Measurements from ENCODE around the gene COQ7. TPM values are rescaled to one million over a fixed set of nuclear protein-coding genes. Genes with fewer than 3 reads are reported as not detected.

COQ7 gene
- total RNA-seq: 36.2 and 50.6 TPM in 2 replicates
- 28.5 and 38.5 TPM in 2 replicates for polyA plus RNA-seq

GRCh38 chr16:19067349-19068236 lies at the start of gene COQ7:
TSS of gene COQ7 (plus strand) at chr16:19067614. CDS start at chr16:19067665, 51 bp downstream.
- TF ChIP-seq CTCF (IDR thresholded peaks at IDR 0.05; ENCODE audit: low read depth, low read length): no peak
- peaks cover 7% of the 10 kb centered on the region for H3K4me1 ChIP-seq (ENCODE audit: low read depth)
- DNase-seq (ENCODE audit: low read depth in 1 of 2, low spot score in 1 of 2): peak; percentile 99 to 100
- H3K27me3 ChIP-seq: no peaks in the 10 kb centered on the region
- H3K36me3 ChIP-seq: no peaks in the 10 kb centered on the region
- peak within 1 kb of the TSS; percentile 65 for H3K4me3 ChIP-seq
- H3K9me3 ChIP-seq (ENCODE audit: low read depth): no peaks in the 10 kb centered on the region
- peak within 1 kb of the TSS; percentile 100 for H3K27ac ChIP-seq

- no peaks in the 10 kb centered on the region for H3K27me3 ChIP-seq
- no peak for TF ChIP-seq CTCF (IDR thresholded peaks at IDR 0.05; ENCODE audit: low read depth, low read length)
- H3K36me3 ChIP-seq: no peaks in the 10 kb centered on the region
- H3K9me3 ChIP-seq (ENCODE audit: low read depth): no peaks in the 10 kb centered on the region
- H3K27ac ChIP-seq: no peak overlapping the region
- DNase-seq (ENCODE audit: low read depth in 1 of 2, low spot score in 1 of 2): no peak
- H3K4me3 ChIP-seq: no peak overlapping the region
- H3K4me1 ChIP-seq (ENCODE audit: low read depth): no peaks in the 10 kb centered on the region
Observed at GRCh38 chr16:19020689-19021088, 46.7 kb upstream of the COQ7 start.

- TF ChIP-seq CTCF (IDR thresholded peaks at IDR 0.05; ENCODE audit: low read depth, low read length): no peak
- Histone ChIP-seq H3K4me3 (no peak overlapping the region), H3K9me3 (ENCODE audit: low read depth) (no peaks in the 10 kb centered on the region), H3K27ac (no peak overlapping the region), H3K4me1 (ENCODE audit: low read depth) (no peaks in the 10 kb centered on the region), H3K27me3 (no peaks in the 10 kb centered on the region), H3K36me3 (no peaks in the 10 kb centered on the region)
- no peak for DNase-seq (ENCODE audit: low read depth in 1 of 2, low spot score in 1 of 2)
Observed at GRCh38 chr16:19021747-19022146, 45.7 kb upstream of the COQ7 start.

GRCh38 chr16:19027416-19027815 lies 40.0 kb upstream of the COQ7 start:
- Histone ChIP-seq H3K36me3 (no peaks in the 10 kb centered on the region), H3K9me3 (ENCODE audit: low read depth) (no peaks in the 10 kb centered on the region), H3K27ac (no peak overlapping the region), H3K27me3 (no peaks in the 10 kb centered on the region), H3K4me1 (ENCODE audit: low read depth) (no peaks in the 10 kb centered on the region), H3K4me3 (no peak overlapping the region)
- no peak for TF ChIP-seq CTCF (IDR thresholded peaks at IDR 0.05; ENCODE audit: low read depth, low read length)
- no peak for DNase-seq (ENCODE audit: low read depth in 1 of 2, low spot score in 1 of 2)

GRCh38 chr16:19029980-19030379 lies 37.4 kb upstream of the COQ7 start:
- Histone ChIP-seq H3K9me3 (ENCODE audit: low read depth) (no peaks in the 10 kb centered on the region), H3K27ac (no peak overlapping the region), H3K4me1 (ENCODE audit: low read depth) (no peaks in the 10 kb centered on the region), H3K4me3 (no peak overlapping the region), H3K27me3 (no peaks in the 10 kb centered on the region), H3K36me3 (no peaks in the 10 kb centered on the region)
- TF ChIP-seq CTCF (IDR thresholded peaks at IDR 0.05; ENCODE audit: low read depth, low read length): no peak
- DNase-seq (ENCODE audit: low read depth in 1 of 2, low spot score in 1 of 2): no peak

All from cardiac muscle cell (in vitro differentiated cells and primary cell).